Hematopoietic multipotent progenitor cell treated with erythropoietin and hydrocortisone succinate and interleukin-3 and kit ligand, for 6 days (in vitro differentiated cells): ENCODE results near the gene SNX2.
A peak's percentile ranks its signal among the peaks of the same experiment; 100 is the strongest.
"Not testable (repeated sequence)": the region's sequence is repeated elsewhere in the genome, so short reads cannot be mapped to it uniquely, and the experiment has no call there.

Experiments used
- DNase-seq: peaks from one replicate; pipeline ENCODE4 v3.0.0-alpha.2; 2015

The SNX2 gene, protein sequence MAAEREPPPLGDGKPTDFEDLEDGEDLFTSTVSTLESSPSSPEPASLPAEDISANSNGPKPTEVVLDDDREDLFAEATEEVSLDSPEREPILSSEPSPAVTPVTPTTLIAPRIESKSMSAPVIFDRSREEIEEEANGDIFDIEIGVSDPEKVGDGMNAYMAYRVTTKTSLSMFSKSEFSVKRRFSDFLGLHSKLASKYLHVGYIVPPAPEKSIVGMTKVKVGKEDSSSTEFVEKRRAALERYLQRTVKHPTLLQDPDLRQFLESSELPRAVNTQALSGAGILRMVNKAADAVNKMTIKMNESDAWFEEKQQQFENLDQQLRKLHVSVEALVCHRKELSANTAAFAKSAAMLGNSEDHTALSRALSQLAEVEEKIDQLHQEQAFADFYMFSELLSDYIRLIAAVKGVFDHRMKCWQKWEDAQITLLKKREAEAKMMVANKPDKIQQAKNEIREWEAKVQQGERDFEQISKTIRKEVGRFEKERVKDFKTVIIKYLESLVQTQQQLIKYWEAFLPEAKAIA

DNA sequence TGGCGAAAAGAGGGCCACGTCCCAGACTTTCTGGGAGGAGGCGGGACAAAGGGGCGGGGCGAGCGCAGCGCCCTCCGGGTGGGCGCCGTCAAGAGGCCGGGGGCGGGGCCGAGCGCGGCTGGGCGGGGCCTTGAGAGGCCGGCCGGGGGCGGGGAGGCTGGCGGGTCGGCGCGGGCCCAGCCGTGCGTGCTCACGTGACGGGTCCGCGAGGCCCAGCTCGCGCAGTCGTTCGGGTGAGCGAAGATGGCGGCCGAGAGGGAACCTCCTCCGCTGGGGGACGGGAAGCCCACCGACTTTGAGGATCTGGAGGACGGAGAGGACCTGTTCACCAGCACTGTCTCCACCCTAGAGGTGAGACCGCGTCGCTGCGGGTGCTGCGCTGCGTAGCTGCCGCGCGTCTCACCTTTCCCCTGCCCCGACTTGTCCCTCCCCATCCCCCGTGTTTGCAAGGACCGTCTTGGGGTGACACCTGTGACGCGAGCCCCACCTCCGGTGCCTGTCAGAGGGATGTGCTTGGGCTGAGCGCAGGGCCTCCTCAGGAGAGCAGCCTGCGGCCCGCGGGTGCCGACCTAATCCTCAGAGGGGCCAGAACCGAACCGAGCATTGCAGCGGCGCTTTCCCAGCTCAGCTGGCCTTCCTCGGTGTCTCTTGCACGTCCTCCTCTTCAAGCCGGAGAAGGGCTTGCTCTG, at the start of gene SNX2:
TSS of gene SNX2 (plus strand) at position 220 of the 689 bp plus-strand sequence. CDS start at position 244, 24 bp downstream.
- peak; percentile 94 for DNase-seq

DNA sequence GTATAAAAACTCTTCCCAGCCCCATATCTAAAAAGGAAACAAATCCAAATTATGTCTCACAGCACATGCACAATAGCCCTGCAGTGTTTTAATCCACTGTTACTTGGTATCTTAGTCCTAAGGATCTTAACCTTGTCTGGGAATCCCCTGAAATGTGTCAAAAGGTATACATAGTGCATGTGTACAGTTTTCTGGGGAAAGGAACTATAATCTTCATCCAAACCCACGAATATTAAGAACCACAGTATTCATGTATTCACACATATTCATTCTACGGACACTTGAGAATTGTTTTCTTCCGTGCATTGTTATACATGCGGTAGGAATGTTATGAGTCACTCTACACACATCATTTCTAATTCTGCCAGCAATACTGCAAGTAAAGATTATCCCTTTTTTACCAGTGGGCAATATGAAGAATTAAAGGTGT, 47.8 kb upstream of the SNX2 start:
- DNase-seq, result no peak

DNA sequence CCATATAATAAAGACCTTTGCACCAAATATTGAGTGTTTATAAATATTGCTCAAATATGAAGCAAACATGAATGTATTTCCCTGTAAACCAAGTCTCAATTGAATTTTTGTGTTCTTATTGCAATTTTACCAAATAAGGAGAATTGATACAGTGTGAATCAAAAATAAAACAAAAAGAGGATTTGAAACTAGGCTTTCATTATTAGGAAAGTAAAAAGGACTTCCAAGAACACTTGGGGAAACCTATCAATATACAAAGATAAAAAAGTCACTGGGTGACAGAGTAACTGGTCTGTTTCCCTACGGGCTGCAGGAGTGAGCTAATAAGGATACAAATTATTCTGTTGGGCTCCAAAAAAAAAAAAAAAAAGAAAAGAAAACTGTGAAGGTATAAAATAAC, 44.8 kb upstream of the SNX2 start:
- no peak for DNase-seq

DNA sequence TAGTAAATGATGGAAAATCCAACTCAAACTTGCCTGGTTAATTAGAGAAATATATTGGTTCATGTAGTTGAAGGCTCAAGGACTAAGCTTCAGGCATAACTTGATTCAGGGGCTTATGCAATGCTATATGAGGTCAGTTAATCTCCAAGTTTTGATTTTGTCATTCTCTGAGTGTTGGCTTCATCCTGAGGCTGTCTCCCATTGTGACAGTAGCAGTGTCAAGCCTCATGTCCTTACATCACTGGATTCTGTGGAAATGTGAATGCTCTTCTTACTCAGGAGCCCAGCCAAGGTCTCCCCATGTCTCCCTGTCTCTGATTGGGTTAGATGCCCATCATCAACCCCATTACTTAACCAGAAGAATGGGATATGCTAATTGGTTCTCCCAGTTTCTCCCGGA, 44.4 kb upstream of the SNX2 start:
- no peak for DNase-seq

DNA sequence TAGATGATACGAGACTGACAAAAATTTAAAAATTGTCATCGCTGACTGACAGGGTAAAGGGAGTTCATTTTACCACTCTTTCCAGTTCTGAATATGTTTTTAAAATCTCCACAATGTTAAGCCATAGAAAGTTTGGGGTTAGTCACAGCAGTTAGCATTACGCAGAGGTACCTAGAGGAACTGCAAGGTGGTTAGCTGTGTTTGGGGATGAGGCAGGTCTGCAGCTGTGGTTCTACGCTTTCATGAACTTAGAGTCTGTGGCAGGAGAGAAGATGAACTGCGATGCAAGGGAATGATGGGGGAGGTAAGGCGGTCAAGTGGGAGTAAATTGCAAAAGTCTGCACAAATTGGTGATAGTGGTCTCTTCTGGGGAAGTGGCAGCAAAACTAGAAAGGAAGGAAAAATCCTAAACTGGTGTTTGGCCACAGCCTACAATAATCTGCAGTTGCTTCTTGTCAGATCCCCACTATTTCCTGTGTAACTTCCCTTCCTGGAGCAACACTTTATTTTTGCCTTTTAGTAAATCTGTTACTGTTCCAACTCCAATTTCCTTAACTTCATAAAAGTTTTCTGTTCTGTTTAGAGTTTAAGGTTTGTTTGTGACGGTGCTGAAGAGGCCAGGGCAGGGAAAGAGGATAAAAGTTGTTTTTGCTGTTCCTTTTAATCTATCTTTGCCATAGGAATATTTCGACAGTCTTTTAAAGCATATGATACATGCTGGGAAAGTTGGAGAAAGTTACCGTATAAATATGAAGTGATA, 38.6 kb upstream of the SNX2 start:
- DNase-seq, result no peak

DNA sequence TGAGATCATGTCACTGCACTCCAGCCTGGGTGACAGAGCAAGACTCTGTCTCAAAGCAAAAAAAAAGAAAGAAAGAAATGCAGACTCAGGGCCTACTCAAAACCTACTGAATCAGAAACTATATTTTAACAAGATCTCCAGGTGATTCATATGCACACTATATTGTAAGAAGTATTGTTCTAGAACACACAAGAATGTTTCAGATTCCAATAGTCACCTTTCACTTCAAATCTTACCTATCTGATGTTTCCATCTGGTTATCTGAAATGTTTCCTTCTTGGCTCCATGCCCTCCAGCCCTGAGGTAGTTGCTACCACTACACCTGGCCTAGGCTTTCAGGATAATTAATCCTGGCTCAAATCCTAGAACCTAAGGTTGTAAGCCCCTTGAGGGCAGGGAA, 36.8 kb upstream of the SNX2 start:
- no peak for DNase-seq

DNA sequence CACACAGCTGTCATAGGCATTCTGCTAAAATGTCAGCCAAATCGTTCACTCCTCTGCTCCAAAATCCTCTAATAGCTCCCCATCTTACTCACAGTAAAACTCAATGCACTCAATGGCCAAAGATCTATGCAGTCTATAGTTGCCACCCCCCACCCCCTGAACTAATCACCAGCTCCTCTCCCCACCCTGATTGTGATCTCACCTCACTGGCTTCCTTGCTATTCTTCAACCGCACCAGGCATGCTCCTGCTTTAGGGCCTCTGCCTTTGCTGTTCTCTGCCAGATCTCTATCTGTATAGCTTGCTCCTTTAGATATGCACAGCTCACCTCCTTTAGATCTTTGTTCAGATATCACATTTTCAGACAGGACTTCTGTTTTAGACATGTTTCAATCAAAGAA, 33.2 kb upstream of the SNX2 start:
- no peak for DNase-seq

DNA sequence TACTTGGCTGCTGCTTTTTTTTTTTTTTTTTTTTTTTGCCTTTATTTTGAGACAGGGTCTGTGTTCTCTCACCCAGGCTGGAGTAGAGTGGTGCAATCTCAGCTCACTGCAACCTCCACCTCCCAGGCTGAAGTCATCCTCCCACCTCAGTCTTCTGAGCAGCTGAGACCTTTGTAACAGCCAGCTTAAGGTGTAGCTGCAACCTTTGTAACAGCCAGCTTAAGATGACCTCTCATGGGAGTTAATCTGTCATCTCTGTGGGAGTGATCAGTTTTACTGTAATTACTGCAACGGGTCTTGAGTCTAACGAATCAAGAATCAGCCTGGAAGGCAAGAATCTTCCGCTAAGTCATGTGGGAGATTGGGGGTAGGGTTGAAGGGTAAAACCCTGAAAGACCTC, 31.6 kb upstream of the SNX2 start:
- DNase-seq, result no peak

DNA sequence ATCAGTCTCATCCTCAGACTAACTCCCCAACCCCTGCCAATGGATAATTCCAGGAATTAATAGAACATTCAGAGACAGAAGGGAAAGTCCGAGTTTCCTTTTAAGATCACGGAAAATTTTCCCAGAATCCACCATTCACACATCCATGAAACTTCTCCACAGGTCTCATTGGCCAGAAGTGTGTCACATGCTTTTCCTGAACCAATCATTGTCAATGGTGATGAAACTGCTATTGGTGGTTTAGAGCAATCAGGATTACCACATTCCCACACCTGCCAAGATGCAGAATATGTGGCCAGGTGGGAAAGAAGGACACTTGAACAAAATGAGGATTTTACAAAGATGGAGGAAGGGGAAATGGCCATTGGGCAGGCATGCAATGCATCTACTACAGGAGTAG, 29.3 kb upstream of the SNX2 start:
- no peak for DNase-seq

DNA sequence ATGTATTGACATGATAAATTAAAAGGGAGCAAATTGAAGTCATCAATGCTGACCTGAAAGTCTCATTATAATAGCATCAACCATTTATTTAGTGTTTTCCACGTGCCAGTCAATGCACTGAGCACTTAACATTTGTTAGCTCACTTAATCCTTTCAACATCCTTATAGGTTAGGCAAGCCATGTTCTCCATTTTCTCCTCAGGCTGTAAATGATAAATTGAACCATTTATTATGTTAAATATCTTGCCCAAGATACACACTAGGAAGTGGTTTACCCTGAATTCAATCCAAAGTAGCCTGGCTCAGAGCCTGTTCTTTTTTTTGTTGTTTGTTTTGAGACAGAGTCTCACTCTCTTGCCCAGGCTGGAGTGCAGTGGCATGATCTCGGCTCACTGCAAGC, 25.0 kb upstream of the SNX2 start:
- no peak for DNase-seq

DNA sequence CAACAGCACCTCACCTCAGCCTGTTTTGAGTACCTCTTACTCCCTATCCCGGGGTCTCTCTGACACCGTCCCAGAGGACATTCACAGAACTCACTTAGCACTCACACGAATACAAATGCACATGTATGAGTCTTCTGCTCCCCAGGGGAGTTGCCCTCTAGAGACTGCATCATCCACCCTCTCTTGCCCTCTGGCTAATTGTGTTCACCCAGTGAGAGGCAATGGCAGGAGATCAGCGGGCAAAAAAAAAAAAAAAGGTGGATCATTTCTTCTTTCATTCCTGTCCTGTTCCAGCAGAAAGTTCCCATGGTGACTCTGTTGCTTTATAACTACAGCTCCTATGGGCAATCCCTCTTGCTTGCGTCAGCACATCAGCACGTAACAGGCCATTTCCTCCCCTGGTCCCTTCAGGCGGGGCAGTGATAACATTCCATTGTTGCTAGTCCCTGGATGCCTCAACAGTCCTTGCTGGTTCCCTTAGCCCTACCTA, 23.5 kb upstream of the SNX2 start:
- no peak for DNase-seq

DNA sequence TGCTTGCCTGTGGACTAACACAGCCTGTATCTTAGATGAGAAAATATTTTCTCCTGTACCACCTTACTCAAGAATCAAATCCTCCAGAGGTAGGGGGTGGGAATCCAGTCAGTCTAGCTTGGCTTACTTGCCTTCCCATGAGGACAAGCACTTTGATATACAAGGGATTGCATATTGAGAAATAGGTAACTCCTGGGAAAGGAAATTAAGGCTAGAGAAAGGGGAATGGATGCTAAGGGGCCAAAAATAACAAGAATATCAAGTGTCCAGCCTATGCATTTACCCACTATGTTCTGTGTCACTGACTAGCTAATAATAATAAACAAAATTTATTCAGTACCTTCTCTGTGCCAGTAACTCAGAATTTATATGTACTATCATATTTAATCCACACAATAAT, 21.4 kb upstream of the SNX2 start:
- DNase-seq, result no peak

DNA sequence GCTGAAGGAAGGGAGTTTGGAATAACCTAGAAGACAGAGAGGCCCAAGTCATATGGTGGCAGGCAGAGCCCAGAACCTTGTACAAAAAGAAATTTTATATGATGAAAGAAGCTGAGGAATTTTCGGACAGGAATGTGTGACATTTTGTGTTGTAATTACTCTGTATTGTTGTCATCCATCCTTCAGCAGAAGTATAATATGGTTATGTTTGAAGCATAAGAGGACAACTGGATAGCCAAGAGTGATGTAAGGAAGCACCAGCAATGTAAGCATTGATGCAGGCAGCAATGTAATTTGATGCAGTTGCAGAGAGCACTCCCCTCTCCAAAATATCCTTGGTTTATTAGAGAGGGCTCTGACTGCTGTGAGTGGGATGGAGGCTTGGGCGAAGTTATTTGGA, 19.1 kb upstream of the SNX2 start:
- DNase-seq, result no peak

DNA sequence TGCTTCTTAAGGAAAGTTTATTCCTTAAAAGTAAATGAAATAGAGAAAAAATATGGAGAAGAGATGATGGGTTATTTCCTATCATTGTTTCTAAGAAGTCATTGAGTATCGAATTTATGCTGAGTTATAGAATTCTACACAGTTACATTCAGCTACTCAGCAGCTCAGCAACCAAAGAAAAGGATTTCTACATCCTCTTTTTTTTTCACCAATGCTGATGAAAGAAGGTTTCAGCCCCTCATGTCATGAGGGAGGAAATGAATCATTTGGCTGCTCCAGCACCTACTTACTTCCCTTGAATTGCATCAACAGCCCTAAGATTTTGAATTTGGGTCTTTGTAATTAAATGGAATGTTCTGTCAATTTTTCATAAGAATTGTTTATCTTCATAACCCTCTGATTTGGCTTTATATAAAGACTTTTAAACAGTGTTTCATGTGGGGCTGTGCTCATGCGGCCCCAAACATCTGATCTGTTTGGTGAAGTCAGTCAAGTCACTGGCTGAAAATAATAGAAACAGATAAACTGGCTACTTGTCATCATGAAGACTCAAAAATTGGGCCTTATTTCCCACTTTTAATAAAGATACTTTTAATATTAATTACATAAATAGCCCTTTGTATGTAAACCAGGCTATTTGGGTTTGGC, 18.5 kb upstream of the SNX2 start:
- peak; percentile 46 for DNase-seq

DNA sequence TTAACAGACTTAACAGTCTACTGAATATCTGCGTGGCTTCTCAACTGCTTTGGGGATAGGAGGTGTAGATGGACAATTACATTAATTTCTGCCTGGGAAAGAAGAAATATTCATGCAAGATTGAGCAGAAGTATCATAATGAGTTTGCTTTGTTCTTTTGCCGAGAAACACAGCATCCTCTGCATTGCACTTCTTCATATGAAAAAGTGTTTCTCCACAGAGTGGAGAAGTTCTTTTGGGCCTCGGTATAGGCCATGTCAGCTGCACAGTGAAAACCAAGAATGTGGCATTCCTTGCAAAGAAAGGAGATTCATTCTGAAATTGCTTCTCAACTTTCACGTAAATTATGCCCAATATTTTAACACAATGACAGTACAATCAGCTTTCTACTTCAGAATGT, 17.6 kb upstream of the SNX2 start:
- DNase-seq, result no peak

DNA sequence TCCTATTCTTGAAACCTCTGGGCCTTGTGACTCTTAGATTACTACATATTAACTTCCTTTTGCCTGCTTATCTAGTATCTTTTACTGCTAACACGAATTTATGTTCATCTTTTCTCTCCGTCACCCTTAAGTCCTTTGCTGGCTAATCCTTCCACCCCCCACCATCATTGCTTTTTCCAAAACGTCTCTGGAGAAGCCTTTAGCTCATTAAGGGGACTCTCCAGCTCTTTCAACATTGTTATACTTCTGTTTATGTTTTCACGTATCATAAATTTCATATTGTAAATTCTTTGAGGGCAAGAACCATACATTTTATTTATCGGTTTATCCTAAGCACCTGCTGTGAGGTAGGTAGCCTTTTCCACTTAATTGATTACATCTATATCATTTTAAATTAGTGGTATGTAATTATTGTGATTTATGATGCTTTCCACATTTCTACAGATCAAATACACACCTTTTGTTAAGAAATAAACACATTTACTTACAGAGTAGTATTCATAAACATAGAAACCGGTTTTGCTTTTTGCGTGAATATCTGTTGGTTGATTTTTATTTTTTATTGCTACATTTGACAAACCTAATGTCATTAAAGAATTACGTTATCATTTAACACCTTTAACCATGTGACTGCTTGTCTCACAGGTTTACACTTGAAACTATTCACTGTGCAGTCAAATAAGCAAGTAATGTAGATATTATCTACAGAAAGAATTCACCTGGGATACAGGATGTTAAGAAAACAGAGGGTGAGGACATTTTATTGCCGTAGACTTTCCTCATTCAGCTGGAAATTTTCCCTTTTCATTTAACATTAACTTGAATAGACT, 15.4 kb upstream of the SNX2 start:
- DNase-seq, result no peak

DNA sequence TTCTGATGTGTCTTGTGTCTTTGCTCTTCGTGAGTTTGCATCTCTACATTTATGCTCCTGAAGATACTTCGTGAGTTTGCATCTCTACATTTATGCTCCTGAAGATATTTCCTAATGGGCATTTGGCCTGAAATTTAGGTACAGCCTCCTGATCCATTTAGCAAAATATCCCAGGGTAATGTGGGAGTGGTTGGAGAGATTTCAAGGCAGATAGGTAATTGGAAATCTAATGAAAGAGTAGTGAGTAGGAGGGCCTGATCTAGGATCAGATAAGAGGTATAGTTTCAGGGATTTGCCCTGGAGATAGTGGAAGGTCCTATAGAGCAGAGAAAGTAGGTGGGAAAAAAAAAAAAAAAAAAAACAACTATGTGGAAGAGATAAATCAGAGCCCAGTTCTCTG, 14.6 kb upstream of the SNX2 start:
- no peak for DNase-seq

DNA sequence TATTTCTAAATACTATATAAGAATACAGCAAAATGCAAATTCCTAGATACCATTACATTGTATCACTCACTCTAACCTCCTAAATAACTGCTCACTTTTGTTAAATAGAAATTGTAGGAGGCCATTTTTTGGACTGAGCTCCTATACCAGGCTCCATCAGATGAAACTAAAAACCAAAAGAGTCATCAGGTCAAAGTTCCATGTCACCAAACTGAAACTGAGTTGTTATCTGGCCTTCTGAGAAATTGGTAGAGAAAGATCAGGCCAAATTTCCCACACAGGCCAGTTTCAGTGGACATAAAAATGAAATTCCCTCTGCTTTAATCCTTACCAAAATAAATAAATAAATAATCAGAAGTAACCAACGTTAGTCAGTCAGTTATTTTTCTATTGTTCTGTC, 13.8 kb upstream of the SNX2 start:
- no peak for DNase-seq

DNA sequence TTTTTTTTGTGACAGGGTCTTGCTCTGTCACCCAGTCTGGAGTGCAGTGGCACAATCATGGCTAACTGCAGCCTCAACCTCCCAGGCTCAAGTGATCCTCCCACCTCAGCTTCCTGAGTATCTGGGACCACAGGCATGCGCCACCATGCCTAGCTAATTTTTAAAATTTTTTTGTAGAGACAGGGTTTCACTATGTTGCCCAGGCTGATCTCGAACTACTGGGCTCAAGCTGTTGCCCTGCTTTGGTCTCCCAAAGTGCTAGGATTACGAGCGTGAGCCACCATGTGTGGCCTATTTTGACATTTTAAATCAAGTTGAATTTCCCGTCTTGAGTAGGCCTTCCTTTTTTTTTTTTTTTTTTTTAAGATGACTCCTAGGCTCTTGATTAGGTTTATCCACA, 13.0 kb upstream of the SNX2 start:
- not testable (repeated sequence) for DNase-seq

DNA sequence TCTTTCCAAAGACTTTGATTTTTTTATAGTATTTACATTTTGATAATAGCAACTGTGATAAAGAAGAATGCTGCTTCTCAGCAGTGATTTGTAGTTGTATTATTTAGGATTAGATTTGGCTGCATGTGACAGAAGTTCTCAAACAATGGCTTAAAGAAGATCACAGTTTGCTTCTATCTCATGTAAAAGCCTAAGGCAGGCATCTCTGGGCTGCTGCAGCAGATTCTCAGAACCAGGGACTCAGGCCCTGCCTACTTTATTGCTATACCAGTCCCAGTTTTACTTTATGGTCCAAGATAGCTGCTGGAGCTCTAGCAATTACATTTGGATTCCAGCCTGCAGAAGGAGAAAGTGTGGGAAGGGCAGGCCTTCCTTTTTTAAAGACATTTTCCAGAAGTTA, 8.8 kb upstream of the SNX2 start:
- no peak for DNase-seq

DNA sequence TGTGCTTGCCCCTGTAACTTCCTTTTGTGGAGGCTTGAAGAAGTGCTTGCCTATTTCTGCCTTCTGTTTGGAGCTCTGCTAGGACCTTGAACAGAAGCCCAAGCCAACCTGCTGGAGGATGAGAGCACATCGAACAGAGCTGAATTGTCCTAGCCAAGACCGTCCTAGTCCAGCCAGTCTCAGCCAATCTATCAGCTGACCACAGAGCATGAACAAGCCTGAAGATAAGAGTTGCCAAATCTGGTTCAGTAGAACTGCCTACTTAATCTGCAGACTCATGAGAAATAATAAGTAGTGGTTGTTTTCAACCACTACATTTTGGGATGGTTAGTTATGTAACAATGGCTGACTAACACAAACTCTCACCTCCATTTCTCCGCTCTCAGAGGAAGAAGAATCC, 4.4 kb upstream of the SNX2 start:
- DNase-seq, result peak; percentile 63

DNA sequence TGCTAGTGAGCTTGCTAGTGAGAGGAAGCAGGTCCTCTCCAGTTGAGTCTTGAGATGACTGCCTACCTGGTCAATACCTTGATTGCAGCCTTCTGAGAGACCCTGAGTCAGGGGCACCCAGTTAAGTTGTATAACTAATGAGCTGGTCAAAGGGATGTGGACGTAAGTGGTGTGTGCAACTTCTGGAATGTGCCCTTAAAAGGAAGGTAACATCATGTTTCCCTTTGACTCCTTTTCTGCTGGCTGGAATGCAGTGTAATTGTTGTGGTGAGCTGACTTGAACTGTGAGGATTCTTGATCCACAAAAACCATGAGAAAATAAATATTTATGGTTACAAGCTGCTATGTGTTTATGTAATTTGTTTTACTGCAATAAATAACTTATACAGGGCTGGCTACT, 2.4 kb upstream of the SNX2 start:
- DNase-seq, result no peak
